ENCODE data around the gene FOXP1.

DNA sequence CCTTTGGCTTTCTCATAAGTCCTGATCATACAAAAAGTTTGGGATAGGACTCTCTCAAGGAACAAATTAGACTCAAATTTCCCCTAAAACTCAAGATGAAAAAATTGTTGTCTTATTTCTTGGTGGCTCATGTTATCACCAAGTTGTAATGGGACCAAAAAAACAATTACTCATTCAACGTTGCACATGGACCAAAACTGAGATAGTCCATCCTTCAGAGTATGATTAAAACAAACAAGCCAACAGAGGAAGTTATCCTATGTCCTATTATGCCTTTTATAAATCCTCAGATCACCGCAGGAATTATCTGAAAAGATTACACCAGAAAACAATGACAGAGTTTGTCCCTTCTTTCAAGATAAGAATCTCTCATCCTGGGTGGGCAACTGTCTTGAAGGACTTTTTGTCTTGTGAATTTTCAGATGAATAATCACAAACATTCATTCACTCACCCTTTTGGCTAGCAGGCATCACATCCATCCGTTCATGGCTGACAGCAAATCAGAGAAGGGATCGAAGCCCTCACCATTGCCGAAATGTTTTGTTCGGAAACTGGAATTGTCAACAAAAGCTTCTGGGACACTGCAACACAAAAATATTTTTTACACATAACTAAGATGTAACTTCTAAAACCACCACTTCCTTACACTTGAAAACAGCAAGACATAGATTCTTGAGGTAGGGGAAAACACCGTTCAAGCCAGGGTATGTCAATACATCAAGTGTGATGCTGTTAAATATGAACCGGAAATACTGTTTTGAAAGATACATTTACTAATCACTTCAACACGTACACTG is 90.4 kb downstream of the FOXP1 start:
- TF ChIP-seq POLR2A (IDR thresholded peaks at IDR 0.05; ENCODE audit: low read depth, low read length) (no peak), SPI1 (IDR thresholded peaks at IDR 0.05; ENCODE audit: low read depth, low read length) (no peak)
